ENCODE data around the gene TUBB4A. TPM values are rescaled to one million over a fixed set of nuclear protein-coding genes. Genes with fewer than 3 reads are reported as not detected.

TUBB4A gene
- total and polyA plus RNA-seq, 7 donors: 0.44 to 6.4 (median 2.7) TPM

DNA sequence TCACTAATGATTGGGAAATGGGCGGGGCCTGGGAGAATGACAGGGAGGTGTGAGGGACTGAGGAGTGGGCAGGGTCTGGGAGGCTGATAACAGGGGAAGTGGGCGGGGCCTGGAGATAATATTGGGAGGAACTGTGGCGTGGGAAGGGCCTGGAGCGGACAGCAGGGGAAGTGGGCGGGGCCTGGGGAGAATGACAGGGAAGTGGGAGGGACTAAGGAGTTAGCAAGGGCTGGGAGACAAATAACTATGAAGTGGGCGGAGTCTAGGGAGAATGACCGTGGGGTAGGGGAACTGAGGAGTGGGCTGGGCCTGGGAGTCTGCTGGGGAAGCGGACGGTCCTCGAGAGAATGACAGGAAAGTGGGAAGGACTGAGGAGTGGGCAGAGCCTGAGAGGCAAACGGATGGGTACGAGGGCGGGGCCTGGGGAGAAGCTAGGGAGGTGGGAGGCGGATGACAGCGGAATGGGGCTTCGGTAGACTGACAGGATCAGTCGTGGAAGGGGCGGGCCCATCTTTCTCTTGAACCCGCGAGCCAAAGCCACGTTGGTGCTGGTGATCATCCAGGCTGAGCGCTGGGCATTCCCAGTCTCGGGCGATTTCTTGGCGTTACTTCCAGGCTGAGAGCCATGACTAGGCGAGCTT lies 14.0 kb upstream of the TUBB4A start:
- peaks cover 16% of the 10 kb centered on the region for H3K4me1 ChIP-seq
- peak overlapping the region; percentile 85 for H3K27ac ChIP-seq
- H3K4me3 ChIP-seq: peak overlapping the region; percentile 83
- TF ChIP-seq, protein P1, sequence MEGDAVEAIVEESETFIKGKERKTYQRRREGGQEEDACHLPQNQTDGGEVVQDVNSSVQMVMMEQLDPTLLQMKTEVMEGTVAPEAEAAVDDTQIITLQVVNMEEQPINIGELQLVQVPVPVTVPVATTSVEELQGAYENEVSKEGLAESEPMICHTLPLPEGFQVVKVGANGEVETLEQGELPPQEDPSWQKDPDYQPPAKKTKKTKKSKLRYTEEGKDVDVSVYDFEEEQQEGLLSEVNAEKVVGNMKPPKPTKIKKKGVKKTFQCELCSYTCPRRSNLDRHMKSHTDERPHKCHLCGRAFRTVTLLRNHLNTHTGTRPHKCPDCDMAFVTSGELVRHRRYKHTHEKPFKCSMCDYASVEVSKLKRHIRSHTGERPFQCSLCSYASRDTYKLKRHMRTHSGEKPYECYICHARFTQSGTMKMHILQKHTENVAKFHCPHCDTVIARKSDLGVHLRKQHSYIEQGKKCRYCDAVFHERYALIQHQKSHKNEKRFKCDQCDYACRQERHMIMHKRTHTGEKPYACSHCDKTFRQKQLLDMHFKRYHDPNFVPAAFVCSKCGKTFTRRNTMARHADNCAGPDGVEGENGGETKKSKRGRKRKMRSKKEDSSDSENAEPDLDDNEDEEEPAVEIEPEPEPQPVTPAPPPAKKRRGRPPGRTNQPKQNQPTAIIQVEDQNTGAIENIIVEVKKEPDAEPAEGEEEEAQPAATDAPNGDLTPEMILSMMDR (IDR thresholded peaks at IDR 0.05): no peak
- WGBS, 3 donors: 2 to 3% (median 2%) methylated on average over 24 to 26 of the region's 26 CpGs
- ATAC-seq: peak; percentile 87 to 95 (median 92)
- peak; percentile 92 to 94 for DNase-seq
- H3K27me3 ChIP-seq (ENCODE audit: insufficient read depth in 3 of 3, low read length in 2 of 3): no peaks in the 10 kb centered on the region
- H3K9me3 ChIP-seq: no peaks in the 10 kb centered on the region
- intact Hi-C loops (cut with DNase I): loop anchor here in 1 of 2 donors (2.0 to 5.0 kb wide), 2 partner anchors 117 to 221 kb away; partner anchors contain the start of genes GPR108 and TRIP10
- H3K36me3 ChIP-seq (ENCODE audit: insufficient read depth in 1 of 2, low read depth in 1 of 2): no peaks in the 10 kb centered on the region

DNA sequence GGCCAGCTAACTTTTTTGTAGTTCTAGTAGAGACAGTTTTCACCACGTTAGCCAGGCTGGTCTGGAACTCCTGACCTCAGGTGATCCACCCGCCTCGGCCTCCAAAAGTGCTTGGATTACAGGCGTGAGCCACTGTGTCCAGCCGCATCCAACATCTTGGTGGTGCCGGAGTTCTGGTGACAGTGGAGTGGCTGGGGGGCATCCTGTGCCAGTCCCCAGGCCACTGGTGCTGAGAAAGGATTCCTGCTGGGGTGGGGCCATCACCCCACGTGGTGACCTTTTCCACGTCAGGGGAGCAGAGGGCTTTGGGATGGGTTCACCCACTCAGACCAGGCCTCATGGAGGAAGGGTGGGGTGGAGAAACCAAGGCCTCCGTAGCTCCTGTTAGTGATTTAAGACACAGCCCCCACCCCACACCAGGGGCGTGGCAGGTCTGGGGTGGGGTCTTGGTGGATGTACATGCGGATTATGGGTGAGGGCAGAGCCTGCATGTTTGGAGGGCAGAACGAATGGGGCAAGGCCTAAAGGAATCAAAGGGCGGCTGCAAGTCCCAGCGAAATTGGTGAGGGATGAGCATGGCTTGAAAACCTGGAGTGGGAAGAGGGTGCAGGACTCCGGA lies 12.9 kb upstream of the TUBB4A start:
- Histone ChIP-seq H3K9me3 (no peaks in the 10 kb centered on the region), H3K27ac (no peak overlapping the region), H3K4me3 (no peak overlapping the region), H3K27me3 (ENCODE audit: insufficient read depth in 3 of 3, low read length in 2 of 3) (peaks cover 0 to 3% (median 0%) of the 10 kb centered on the region in 3 donors), H3K4me1 (peaks cover 16% of the 10 kb centered on the region), H3K36me3 (ENCODE audit: insufficient read depth in 1 of 2, low read depth in 1 of 2) (no peaks in the 10 kb centered on the region)
- no peak for DNase-seq
- WGBS, 3 donors: 79 to 88% (median 80%) methylated on average over 15 of the region's 15 CpGs
- TF ChIP-seq, protein P1 (IDR thresholded peaks at IDR 0.05): no peak
- intact Hi-C loops (cut with DNase I): loop anchor here in 1 of 2 donors (5.0 kb wide), 1 partner anchor 222 kb away; the partner anchor contains the start of genes GPR108 and TRIP10
- no peak for ATAC-seq

DNA sequence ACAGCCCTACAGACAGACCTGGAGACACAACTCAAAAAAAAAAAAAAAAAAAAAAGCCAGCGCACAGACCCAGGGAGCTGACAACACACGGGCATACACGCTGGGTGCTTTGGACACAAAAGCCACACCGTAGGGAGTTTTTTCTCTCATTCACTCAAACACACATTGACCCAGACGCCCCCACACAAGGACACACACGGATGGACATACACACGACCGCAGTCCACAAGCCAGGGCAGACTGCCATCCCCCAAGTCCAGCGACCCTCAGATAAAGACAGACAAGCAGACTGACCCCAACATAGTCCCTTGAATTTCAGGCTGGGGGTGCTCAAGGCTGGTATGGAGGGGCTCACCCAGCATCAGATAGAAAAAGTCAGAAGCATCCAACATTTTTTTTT lies 12.0 kb upstream of the TUBB4A start:
- DNase-seq (no peak), ATAC-seq (no peak)
- Histone ChIP-seq H3K36me3 (ENCODE audit: insufficient read depth in 1 of 2, low read depth in 1 of 2) (no peaks in the 10 kb centered on the region), H3K27me3 (ENCODE audit: insufficient read depth in 3 of 3, low read length in 2 of 3) (peaks cover 0 to 3% (median 0%) of the 10 kb centered on the region in 3 donors), H3K27ac (no peak overlapping the region), H3K9me3 (no peaks in the 10 kb centered on the region), H3K4me1 (peaks cover 7% of the 10 kb centered on the region), H3K4me3 (no peak overlapping the region)
- intact Hi-C loops (cut with DNase I): no loop called here
- 60 to 74% (median 62%) methylated on average over 9 of the region's 9 CpGs for WGBS, 3 donors
- TF ChIP-seq, protein P1 (IDR thresholded peaks at IDR 0.05): no peak

DNA sequence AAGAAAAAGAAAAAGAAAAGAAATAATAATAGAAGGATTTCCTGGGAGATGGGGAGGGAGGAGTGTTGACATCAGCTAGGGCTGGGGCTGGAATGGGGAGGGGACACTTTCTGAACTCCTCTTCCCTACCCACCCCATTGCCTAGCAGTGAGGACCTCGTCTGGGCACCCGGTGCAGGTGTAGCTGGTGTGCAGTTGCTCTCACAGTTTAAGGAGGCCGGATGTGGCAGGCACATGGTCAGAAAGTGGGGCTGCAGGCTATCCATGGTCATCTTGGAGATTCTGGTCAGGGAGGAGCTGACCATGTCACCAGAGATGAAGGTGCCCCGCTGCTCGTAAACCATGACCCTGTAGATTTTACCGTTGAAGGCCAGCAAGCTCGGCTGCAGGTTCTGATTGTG lies 8.5 kb upstream of the TUBB4A start:
- Histone ChIP-seq H3K4me3 (no peak overlapping the region), H3K27ac (no peak overlapping the region), H3K27me3 (ENCODE audit: insufficient read depth in 3 of 3, low read length in 2 of 3) (peaks cover 0 to 3% (median 0%) of the 10 kb centered on the region in 3 donors), H3K9me3 (no peaks in the 10 kb centered on the region), H3K36me3 (ENCODE audit: insufficient read depth in 1 of 2, low read depth in 1 of 2) (no peaks in the 10 kb centered on the region), H3K4me1 (no peaks in the 10 kb centered on the region)
- DNase-seq: no peak
- TF ChIP-seq, protein P1 (IDR thresholded peaks at IDR 0.05): no peak
- no peak for ATAC-seq
- WGBS, 3 donors: 79 to 89% (median 84%) methylated on average over 7 of the region's 7 CpGs
- intact Hi-C loops (cut with DNase I): no loop called here

Measured in psoas muscle (tissue), 8 donors.